ENCODE measurements around the gene NEUROD2. TPM values are rescaled to one million over a fixed set of nuclear protein-coding genes. Genes with fewer than 3 reads are reported as not detected.

Gene NEUROD2
- total RNA-seq, 2 donors from 2014 or later = not detected

- ATAC-seq (ENCODE audit: insufficient number of reproducible peaks, low FRiP score, low read depth) (no peak), DNase-seq (ENCODE audit: low spot score) (no peak)
- Histone ChIP-seq H3K36me3 (no peaks in the 10 kb centered on the region), H3K9me3 (no peaks in the 10 kb centered on the region), H3K27me3 (replicated peaks; ENCODE audit: insufficient read depth) (no peaks in the 10 kb centered on the region), H3K4me3 (peak overlapping the region; percentile 72), H3K4me1 (ENCODE audit: control insufficient read depth in 1 of 2, low read depth in 2 of 2) (peaks cover 0 to 26% of the 10 kb centered on the region in 2 donors), H3K27ac (no peak overlapping the region)
- TF ChIP-seq CTCF (IDR thresholded peaks at IDR 0.05) = no peak
These were observed 11.5 kb upstream of the NEUROD2 start for GRCh38 chr17:39618956-39619785.

GRCh38 chr17:39618246-39618913 is 10.7 kb upstream of the NEUROD2 start:
- ATAC-seq (ENCODE audit: insufficient number of reproducible peaks, low FRiP score, low read depth) (no peak), DNase-seq (ENCODE audit: low spot score) (no peak)
- Histone ChIP-seq H3K9me3 (no peaks in the 10 kb centered on the region), H3K27me3 (replicated peaks; ENCODE audit: insufficient read depth) (no peaks in the 10 kb centered on the region), H3K36me3 (no peaks in the 10 kb centered on the region), H3K27ac (no peak overlapping the region), H3K4me3 (peak overlapping the region; percentile 72), H3K4me1 (ENCODE audit: control insufficient read depth in 1 of 2, low read depth in 2 of 2) (peaks cover 0 to 22% of the 10 kb centered on the region in 2 donors)
- TF ChIP-seq CTCF (IDR thresholded peaks at IDR 0.05) = no peak

- H3K4me3 ChIP-seq = peak overlapping the region; percentile 72
- DNase-seq (ENCODE audit: low spot score) (no peak), ATAC-seq (ENCODE audit: insufficient number of reproducible peaks, low FRiP score, low read depth) (no peak)
- no peaks in the 10 kb centered on the region for H3K27me3 ChIP-seq (replicated peaks; ENCODE audit: insufficient read depth)
- no peak overlapping the region for H3K27ac ChIP-seq
- H3K36me3 ChIP-seq = no peaks in the 10 kb centered on the region
- no peak for TF ChIP-seq CTCF (IDR thresholded peaks at IDR 0.05)
- H3K4me1 ChIP-seq (ENCODE audit: control insufficient read depth in 1 of 2, low read depth in 2 of 2) = peaks cover 0 to 19% of the 10 kb centered on the region in 2 donors
- no peaks in the 10 kb centered on the region for H3K9me3 ChIP-seq
These were observed 9.9 kb upstream of the NEUROD2 start for GRCh38 chr17:39617446-39618245.

GRCh38 chr17:39617100-39617445 is 9.4 kb upstream of the NEUROD2 start:
- H3K27me3 ChIP-seq (replicated peaks; ENCODE audit: insufficient read depth) = no peaks in the 10 kb centered on the region
- ATAC-seq (ENCODE audit: insufficient number of reproducible peaks, low FRiP score, low read depth) (no peak), DNase-seq (ENCODE audit: low spot score) (no peak)
- H3K4me3 ChIP-seq = peak overlapping the region; percentile 72
- H3K9me3 ChIP-seq = no peaks in the 10 kb centered on the region
- peaks cover 0 to 15% of the 10 kb centered on the region in 2 donors for H3K4me1 ChIP-seq (ENCODE audit: control insufficient read depth in 1 of 2, low read depth in 2 of 2)
- no peak overlapping the region for H3K27ac ChIP-seq
- H3K36me3 ChIP-seq = no peaks in the 10 kb centered on the region
- TF ChIP-seq CTCF (IDR thresholded peaks at IDR 0.05) = no peak

- no peak for ATAC-seq (ENCODE audit: insufficient number of reproducible peaks, low FRiP score, low read depth)
- Histone ChIP-seq H3K27me3 (replicated peaks; ENCODE audit: insufficient read depth) (no peaks in the 10 kb centered on the region), H3K4me1 (ENCODE audit: control insufficient read depth in 1 of 2, low read depth in 2 of 2) (peaks cover 0 to 14% of the 10 kb centered on the region in 2 donors), H3K9me3 (no peaks in the 10 kb centered on the region), H3K4me3 (no peak overlapping the region), H3K27ac (no peak overlapping the region), H3K36me3 (no peaks in the 10 kb centered on the region)
- DNase-seq (ENCODE audit: low spot score) = no peak
- TF ChIP-seq CTCF (IDR thresholded peaks at IDR 0.05) = no peak
These were observed 7.7 kb upstream of the NEUROD2 start for GRCh38 chr17:39615434-39615833.

Measured in thoracic aorta (tissue), 2 donors.